Urothelium cell line (cell line): ENCODE data around the gene ITGB8.

Experiments used
- DNase-seq: peaks from one replicate; pipeline ENCODE4 v3.0.0; 2011; ENCODE audit warnings: low spot score, mixed read lengths
- FAIRE-seq: peaks from 2 replicates; lab custom pipeline; 2011; peaks lifted over from hg19 to GRCh38; lab: Jason Lieb, UNC

Gene ITGB8

GRCh38 chr7:20307119-20307518 lies 23.6 kb upstream of the ITGB8 start:
- no peak for FAIRE-seq

GRCh38 chr7:20307901-20308300 lies 22.8 kb upstream of the ITGB8 start:
- no peak for FAIRE-seq
- no peak for DNase-seq

More at GRCh38 chr7:20307119-20307518, 23.6 kb upstream of the ITGB8 start:
- DNase-seq: peak; percentile 8

- DNase-seq: no peak
- no peak for FAIRE-seq
These were observed 20.4 kb upstream of the ITGB8 start for GRCh38 chr7:20310301-20310700.

- no peak for DNase-seq
- no peak for FAIRE-seq
These were observed 19.5 kb upstream of the ITGB8 start for GRCh38 chr7:20310963-20311742.

GRCh38 chr7:20311743-20312042 lies 19.0 kb upstream of the ITGB8 start:
- DNase-seq: no peak
- FAIRE-seq: no peak

- DNase-seq (no peak), FAIRE-seq (no peak)
These were observed 18.1 kb upstream of the ITGB8 start for GRCh38 chr7:20312562-20312961.

GRCh38 chr7:20313626-20314025 lies 17.1 kb upstream of the ITGB8 start:
- DNase-seq: no peak
- no peak for FAIRE-seq

- FAIRE-seq (no peak), DNase-seq (no peak)
These were observed 16.5 kb upstream of the ITGB8 start for GRCh38 chr7:20314198-20314597.

GRCh38 chr7:20316706-20317105 lies 14.0 kb upstream of the ITGB8 start:
- DNase-seq (no peak), FAIRE-seq (no peak)

- no peak for FAIRE-seq
- no peak for DNase-seq
These were observed 13.3 kb upstream of the ITGB8 start for GRCh38 chr7:20317413-20317812.

- no peak for FAIRE-seq
- no peak for DNase-seq
These were observed 11.8 kb upstream of the ITGB8 start for GRCh38 chr7:20318933-20319332.

- FAIRE-seq (no peak), DNase-seq (no peak)
These were observed 10.4 kb upstream of the ITGB8 start for GRCh38 chr7:20320322-20320721.

GRCh38 chr7:20320786-20321185 lies 9.9 kb upstream of the ITGB8 start:
- no peak for DNase-seq
- no peak for FAIRE-seq

- FAIRE-seq: no peak
These were observed 7.1 kb upstream of the ITGB8 start for GRCh38 chr7:20323595-20323994.

GRCh38 chr7:20326342-20326741 lies 4.4 kb upstream of the ITGB8 start:
- FAIRE-seq (no peak), DNase-seq (no peak)

More at GRCh38 chr7:20323595-20323994, 7.1 kb upstream of the ITGB8 start:
- DNase-seq: no peak

- DNase-seq: no peak
- no peak for FAIRE-seq
These were observed 3.6 kb upstream of the ITGB8 start for GRCh38 chr7:20327055-20327454.

GRCh38 chr7:20328027-20328426 lies 2.7 kb upstream of the ITGB8 start:
- DNase-seq: no peak
- no peak for FAIRE-seq

- DNase-seq (no peak), FAIRE-seq (no peak)
These were observed 2.0 kb upstream of the ITGB8 start for GRCh38 chr7:20328692-20329091.

- FAIRE-seq: peak; percentile 62
These were observed 1.1 kb upstream of the ITGB8 start for GRCh38 chr7:20329389-20330238.

GRCh38 chr7:20330928-20331909 lies 519 bp downstream of the ITGB8 start:
- DNase-seq: peak; percentile 44
- FAIRE-seq: no peak

More at GRCh38 chr7:20329389-20330238, 1.1 kb upstream of the ITGB8 start:
- peak; percentile 76 for DNase-seq
